GM12878 (cell line): ENCODE results near the gene RGS1. TPM values are rescaled to one million over a fixed set of nuclear protein-coding genes. Genes with fewer than 3 reads are reported as not detected.

Experiments
- ATAC-seq: fragments of 200-7000 bp; cut with Tn5 transposase; 3 replicates; pipeline ENCODE4 v1.9.1; 2020; ENCODE audit warnings: mild to moderate bottlenecking, moderate library complexity
- BruUV-seq: library from RNA; stranded (reverse); fragments of 400-500 nt; replicated peaks from 2 replicates; lab custom pipeline; 2021; lab: Mats Ljungman, UMichigan
- CTCF ChIA-PET: fragments of 300-600 bp; sonication (Branson Sonifier 250); formaldehyde crosslinking; extraction: SDS; loops from one replicate; lab custom pipeline; 2021; ENCODE audit warnings: inconsistent platforms; lab: Yijun Ruan, JAX
- POLR2A ChIA-PET: fragments of 350-600 bp; formaldehyde crosslinking; extraction: SDS; loops from one replicate; lab custom pipeline; 2021; ENCODE audit warnings: inconsistent platforms; lab: Charles Lee
- RAD21 ChIA-PET: fragments of 300-600 bp; sonication (Branson Sonifier 250); formaldehyde crosslinking; loops from one replicate; lab custom pipeline; 2023; ENCODE audit warnings: antibody characterized with exemption; ENCODE audit not compliant: unreplicated experiment; lab: Charles Lee
- SMC1A ChIA-PET: fragments of 300-600 bp; sonication (Branson Sonifier 250); formaldehyde crosslinking; loops from one replicate; lab custom pipeline; 2023; ENCODE audit not compliant: unreplicated experiment, uncharacterized antibody; lab: Charles Lee
- DNase-seq: peaks from one replicate; pipeline ENCODE4 v3.0.0-alpha.2; 2011; ENCODE audit warnings: low read depth, low spot score
- FAIRE-seq: peaks from 3 replicates; lab custom pipeline; 2011; peaks lifted over from hg19 to GRCh38; lab: Jason Lieb, UNC
- H2AFZ ChIP-seq: 2 replicates; pipeline ENCODE4 v1.6.0; 2011; ENCODE audit warnings: low read depth, low read length, control low read depth; ENCODE audit not compliant: control insufficient read depth
- H3K27ac ChIP-seq: 2 replicates; pipeline ENCODE4 v1.5.1; 2011; ENCODE audit warnings: control low read depth; ENCODE audit not compliant: control insufficient read depth, insufficient read depth
- H3K27me3 ChIP-seq, 2 experiments: replicated peaks in 1 of 2; 2 replicates each; pipeline versions ENCODE4 v1.6.0 to v1.6.1; 2011; ENCODE audit warnings: low read length in 1 of 2; ENCODE audit not compliant: control insufficient read depth in 2 of 2, insufficient read depth in 2 of 2
- H3K36me3 ChIP-seq, 2 experiments: 2 replicates each; pipeline ENCODE4 v1.5.1; 2011; ENCODE audit warnings: low read length in 1 of 2; ENCODE audit not compliant: control insufficient read depth in 2 of 2, insufficient read depth in 2 of 2
- H3K4me1 ChIP-seq: 2 replicates; pipeline ENCODE4 v1.6.1; 2011; ENCODE audit warnings: mild to moderate bottlenecking, low read length, moderate library complexity, mixed read lengths; ENCODE audit not compliant: control insufficient read depth, insufficient read depth
- H3K4me2 ChIP-seq: 2 replicates; pipeline ENCODE4 v1.6.0; 2011; ENCODE audit warnings: control low read depth; ENCODE audit not compliant: control insufficient read depth, insufficient read depth
- H3K4me3 ChIP-seq: fragments of 200-600 bp; sonication (generic); 2 replicates; pipeline ENCODE4 v1.5.1; 2016
- H3K79me2 ChIP-seq: 2 replicates; pipeline ENCODE4 v1.6.0; 2011; ENCODE audit warnings: low read length; ENCODE audit not compliant: control insufficient read depth, insufficient read depth
- H3K9ac ChIP-seq: 2 replicates; pipeline ENCODE4 v1.8.0; 2011; ENCODE audit warnings: low read length, control low read depth, mixed read lengths; ENCODE audit not compliant: control insufficient read depth, insufficient read depth
- H3K9me3 ChIP-seq: replicated peaks from 3 replicates; pipeline ENCODE4 v1.5.1; 2011; ENCODE audit warnings: mild to moderate bottlenecking, low read length; ENCODE audit not compliant: control insufficient read depth, insufficient read depth
- H4K20me1 ChIP-seq: 2 replicates; pipeline ENCODE4 v1.6.0; 2011; ENCODE audit not compliant: control insufficient read depth, insufficient read depth
- BHLHE40 ChIP-seq, 2 experiments: fragments of 450-650 bp in 1 of 2; IDR thresholded peaks; 2 replicates each; pipeline ENCODE4 v1.6.1; 2011 to 2017; ENCODE audit warnings: low read depth in 2 of 2, borderline replicate concordance in 1 of 2, improper control_type of control experiment in 1 of 2, low read length in 1 of 2, mild to moderate bottlenecking in 1 of 2
- CEBPB ChIP-seq, 2 experiments: fragments of 150-350 bp in 1 of 2; IDR thresholded peaks; 2 replicates each; pipeline ENCODE4 v1.6.1; 2012 to 2014; ENCODE audit warnings: low read depth in 2 of 2, low read length in 2 of 2, borderline replicate concordance in 1 of 2, inconsistent platforms in 1 of 2
- CHD4 ChIP-seq: fragments of 200-600 bp; sonication (generic); IDR thresholded peaks from 2 replicates; pipeline ENCODE4 v1.6.1; 2016; ENCODE audit warnings: mild to moderate bottlenecking
- CREB1 ChIP-seq: IDR thresholded peaks from 2 replicates; pipeline ENCODE4 v1.6.1; 2012; ENCODE audit warnings: low read depth, mild to moderate bottlenecking, inconsistent platforms
- CREM ChIP-seq: IDR thresholded peaks from 2 replicates; pipeline ENCODE4 v1.6.1; 2014; ENCODE audit warnings: antibody characterized with exemption, low read depth
- DPF2 ChIP-seq: fragments of 450-650 bp; IDR thresholded peaks from 2 replicates; pipeline ENCODE4 v1.6.1; 2017; ENCODE audit warnings: mild to moderate bottlenecking
- ESRRA ChIP-seq: IDR thresholded peaks from 2 replicates; pipeline ENCODE4 v1.6.1; 2012; ENCODE audit warnings: mild to moderate bottlenecking, low read length, improper control_type of control experiment
- HCFC1 ChIP-seq: fragments of 150-350 bp; IDR thresholded peaks from 2 replicates; pipeline ENCODE4 v1.6.1; 2014; ENCODE audit warnings: low read length
- HDGF ChIP-seq: fragments of 450-650 bp; IDR thresholded peaks from 2 replicates; pipeline ENCODE4 v1.6.1; 2016; ENCODE audit warnings: antibody characterized with exemption
- JUND ChIP-seq: IDR thresholded peaks from 2 replicates; pipeline ENCODE4 v1.6.1; 2012; ENCODE audit warnings: low read depth, mild to moderate bottlenecking, low read length, improper control_type of control experiment, moderate library complexity
- KLF5 ChIP-seq: fragments of 450-650 bp; IDR thresholded peaks from 2 replicates; pipeline ENCODE4 v1.6.1; 2014; ENCODE audit warnings: mild to moderate bottlenecking; ENCODE audit not compliant: partially characterized antibody
- NFXL1 ChIP-seq: fragments of 450-650 bp; IDR thresholded peaks from 2 replicates; pipeline ENCODE4 v1.6.1; 2017; ENCODE audit warnings: antibody characterized with exemption, mild to moderate bottlenecking, borderline replicate concordance
- NR2F1 ChIP-seq: fragments of 450-650 bp; conservative IDR thresholded peaks from 2 replicates; pipeline ENCODE4 v1.6.1; 2017; ENCODE audit warnings: mild to moderate bottlenecking
- NRF1 ChIP-seq: conservative IDR thresholded peaks from 2 replicates; pipeline ENCODE4 v1.6.1; 2011; ENCODE audit warnings: mild to moderate bottlenecking, low read depth, low read length, improper control_type of control experiment
- POLR2AphosphoS2 ChIP-seq: IDR thresholded peaks from 2 replicates; pipeline ENCODE4 v1.6.1; 2011; ENCODE audit warnings: low read depth, mild to moderate bottlenecking, low read length, improper control_type of control experiment, moderate library complexity
- SIN3A ChIP-seq: IDR thresholded peaks from 2 replicates; pipeline ENCODE4 v1.6.1; 2012; ENCODE audit warnings: low read depth, low read length, improper control_type of control experiment
- SMC3 ChIP-seq: IDR thresholded peaks from 2 replicates; pipeline ENCODE4 v1.6.1; 2011; ENCODE audit warnings: low read length, improper control_type of control experiment, borderline replicate concordance
- TCF7 ChIP-seq: IDR thresholded peaks from 2 replicates; pipeline ENCODE4 v1.6.1; 2014; ENCODE audit warnings: antibody characterized with exemption, borderline replicate concordance
- ZNF24 ChIP-seq: fragments of 450-650 bp; IDR thresholded peaks from 2 replicates; pipeline ENCODE4 v1.6.1; 2017; ENCODE audit warnings: antibody characterized with exemption, mild to moderate bottlenecking
- ZNF384 ChIP-seq: IDR thresholded peaks from 2 replicates; pipeline ENCODE4 v1.6.1; 2012; ENCODE audit warnings: low read depth, mild to moderate bottlenecking, low read length, improper control_type of control experiment, borderline replicate concordance
- WGBS: methylation state at CpG from one replicate; pipeline ENCODE4 v1.1.6; 2016; ENCODE audit warnings: low lambda C conversion rate; ENCODE audit not compliant: insufficient replicate concordance, insufficient coverage; ENCODE audit errors: missing lambda C conversion rate; 5-methylcytosine and 5-hydroxymethylcytosine counted together
- in situ Hi-C: fragments of 300-500 bp; cut with MboI; formaldehyde crosslinking; loops from 9 replicates; pipeline ENCODE4 v1.14.3; 2018; ENCODE audit warnings: mixed read lengths
- intact Hi-C: fragments of 100-400 bp; cut with micrococcal nuclease; formaldehyde crosslinking; loops from one replicate; pipeline ENCODE4 v1.14.2; 2022; ENCODE audit not compliant: unreplicated experiment
- polyA plus RNA-seq, 11 experiments: library from polyadenylated mRNA; depleted of rRNA in 4 of 11; unstranded in 6 of 11; stranded (reverse) in 5 of 11; fragments of >200 nt; fragmentation: Nextera tagmentation in 4 of 11; fragmentation: Illumina TruSeq in 1 of 11; extraction: Ambion mirVana in 4 of 11; extraction: Trizol in 1 of 11; gene quantifications; 1 replicate in 1 of 11; 2 replicates in 10 of 11; pipeline versions ENCODE4 v1.2.1 to v1.2.3, GENCODE V29; 2011 to 2016; ENCODE audit warnings: inconsistent platforms in 2 of 11, missing spikeins in 2 of 11, low read depth in 1 of 11
- total RNA-seq, 4 experiments: library from RNA; depleted of rRNA in 3 of 4; stranded (reverse); fragments of >200 nt in 3 of 4; fragmentation: Illumina TruSeq in 1 of 4; extraction: Trizol in 1 of 4; gene quantifications; 2 replicates each; pipeline versions ENCODE4 v1.2.1 to v1.2.3, GENCODE V29; 2013 to 2021
- TF ChIP-seq, protein P1 (sequence below): fragments of 150-350 bp; IDR thresholded peaks from 2 replicates; pipeline ENCODE4 v1.6.1; 2014; ENCODE audit warnings: mild to moderate bottlenecking, low read depth, low read length
- TF ChIP-seq, protein P2 (sequence below): IDR thresholded peaks from 2 replicates; pipeline ENCODE4 v1.6.1; 2011; ENCODE audit warnings: borderline replicate concordance, low read depth, mild to moderate bottlenecking, moderate library complexity, low read length; ENCODE audit not compliant: insufficient read depth, poor library complexity, severe bottlenecking

Gene RGS1
- total and polyA plus RNA-seq, 10 of the 15 experiments (the other 5 are each of a cell fraction or from before 2014, with no cell fraction given): 20.7 to 882 (median 45.9) TPM

DNA sequence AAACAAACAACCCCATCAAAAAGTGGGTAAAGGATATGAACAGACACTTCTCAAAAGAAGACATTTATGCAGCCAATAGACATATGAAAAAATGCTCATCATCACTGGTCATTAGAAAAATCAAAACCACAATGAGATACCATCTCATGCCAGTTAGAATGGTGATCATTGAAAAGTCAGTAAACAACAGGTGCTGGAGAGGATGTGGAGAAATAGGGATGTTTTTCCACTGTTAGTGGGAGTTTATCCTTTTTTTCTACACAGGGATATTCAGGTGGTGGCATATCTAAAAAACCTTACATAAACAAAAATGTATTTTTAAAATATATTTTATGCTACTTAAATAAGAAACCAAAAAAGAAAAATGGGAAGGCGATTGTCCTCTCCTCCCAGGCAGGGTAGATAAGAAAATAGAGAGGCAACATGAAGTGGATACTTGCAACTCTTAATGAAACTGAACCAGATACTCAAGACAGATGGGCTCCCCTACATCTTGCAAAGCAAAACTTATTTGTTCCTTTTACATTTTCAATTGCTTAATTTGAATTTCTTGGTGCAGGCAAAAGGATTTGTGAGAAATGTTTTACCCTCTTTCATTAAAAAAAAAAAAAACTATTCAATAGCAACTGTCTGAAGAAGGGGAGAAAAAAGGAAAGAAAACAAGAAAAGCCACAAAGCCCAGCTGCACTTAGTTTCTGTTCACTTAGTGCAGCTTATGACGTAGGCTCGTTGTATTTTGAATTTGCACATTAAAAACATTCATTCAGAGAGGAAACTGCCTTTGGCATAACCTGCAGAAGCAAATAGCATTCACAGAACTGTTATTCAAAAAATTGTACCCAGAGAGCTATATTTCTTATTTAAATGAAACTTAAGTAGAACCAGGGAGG lies 36.9 kb upstream of the RGS1 start:
- H3K4me3 ChIP-seq: no peak overlapping the region
- H3K27me3 ChIP-seq: no peaks in the 10 kb centered on the region; a peak in 1 of 4 replicates
- no peaks in the 10 kb centered on the region for H3K79me2 ChIP-seq
- ChIA-PET CTCF (interaction anchor here (0.7 to 5.7 kb wide), 15 partner anchors 10 to 70 kb away, joined by 3 to 78 read pairs (median 8); no protein-coding TSS in a partner anchor), SMC1A (interaction anchor here (0.9 to 9.4 kb wide), 17 partner anchors 10 to 74 kb away, joined by 3 to 268 read pairs (median 38); partner anchors contain the start of gene RGS1), RAD21 (interaction anchor here (0.5 to 9.4 kb wide), 13 partner anchors 10 to 68 kb away, joined by 3 to 288 read pairs (median 21); no protein-coding TSS in a partner anchor), POLR2A (interaction anchor here (0.6 to 9.7 kb wide), 21 partner anchors 9 to 518 kb away, joined by 3 to 170 read pairs (median 5); no protein-coding TSS in a partner anchor)
- H4K20me1 ChIP-seq: no peaks in the 10 kb centered on the region
- no peaks in the 10 kb centered on the region; the same call in 1 of the 3 replicates for H3K9me3 ChIP-seq
- DNase-seq: peak; percentile 85
- in situ Hi-C loops (no loop called here), intact Hi-C loops (no loop called here)
- TSS peak; percentile 89 for BruUV-seq
- peak overlapping the region; percentile 58 for H3K4me2 ChIP-seq
- peak; percentile 77 for ATAC-seq
- peaks cover 20% of the 10 kb centered on the region for H3K4me1 ChIP-seq
- H3K36me3 ChIP-seq: no peaks in the 10 kb centered on the region
- no peak overlapping the region for H2AFZ ChIP-seq
- H3K9ac ChIP-seq: 0 out of 2 replicates have a peak overlapping the region, but pooled peaks have one; percentile 19
- peak; percentile 27 for FAIRE-seq
- H3K27ac ChIP-seq: peak overlapping the region; percentile 81
- 0% methylated on average over 3 of the region's 3 CpGs for WGBS
- TF ChIP-seq, protein P1, sequence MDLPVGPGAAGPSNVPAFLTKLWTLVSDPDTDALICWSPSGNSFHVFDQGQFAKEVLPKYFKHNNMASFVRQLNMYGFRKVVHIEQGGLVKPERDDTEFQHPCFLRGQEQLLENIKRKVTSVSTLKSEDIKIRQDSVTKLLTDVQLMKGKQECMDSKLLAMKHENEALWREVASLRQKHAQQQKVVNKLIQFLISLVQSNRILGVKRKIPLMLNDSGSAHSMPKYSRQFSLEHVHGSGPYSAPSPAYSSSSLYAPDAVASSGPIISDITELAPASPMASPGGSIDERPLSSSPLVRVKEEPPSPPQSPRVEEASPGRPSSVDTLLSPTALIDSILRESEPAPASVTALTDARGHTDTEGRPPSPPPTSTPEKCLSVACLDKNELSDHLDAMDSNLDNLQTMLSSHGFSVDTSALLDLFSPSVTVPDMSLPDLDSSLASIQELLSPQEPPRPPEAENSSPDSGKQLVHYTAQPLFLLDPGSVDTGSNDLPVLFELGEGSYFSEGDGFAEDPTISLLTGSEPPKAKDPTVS: no peak
- TF ChIP-seq BHLHE40 (IDR thresholded peaks at IDR 0.05; ENCODE audit: borderline replicate concordance in 1 of 2, low read depth in 2 of 2, low read length in 1 of 2) (peak; percentile 24 to 61; a peak in 3 of 4 replicates), HCFC1 (no peak), SIN3A (no peak), ZNF24 (peak; percentile 91), CHD4 (no peak), ESRRA (no peak), DPF2 (peak; percentile 55; the same call in 1 of the 2 replicates), ZNF384 (peak; percentile 96), NR2F1 (0 out of 2 replicates have a peak, but pooled peaks have one; percentile 25), POLR2AphosphoS2 (no peak), CREM (peak; percentile 90), JUND (no peak), TCF7 (no peak), CREB1 (peak; percentile 87), NRF1 (no peak), HDGF (no peak), KLF5 (no peak), NFXL1 (no peak), CEBPB (IDR thresholded peaks at IDR 0.05; ENCODE audit: borderline replicate concordance in 1 of 2, low read depth in 2 of 2, low read length in 2 of 2) (no peak), SMC3 (peak; percentile 2; the same call in 1 of the 2 replicates)
- TF ChIP-seq, protein P2, sequence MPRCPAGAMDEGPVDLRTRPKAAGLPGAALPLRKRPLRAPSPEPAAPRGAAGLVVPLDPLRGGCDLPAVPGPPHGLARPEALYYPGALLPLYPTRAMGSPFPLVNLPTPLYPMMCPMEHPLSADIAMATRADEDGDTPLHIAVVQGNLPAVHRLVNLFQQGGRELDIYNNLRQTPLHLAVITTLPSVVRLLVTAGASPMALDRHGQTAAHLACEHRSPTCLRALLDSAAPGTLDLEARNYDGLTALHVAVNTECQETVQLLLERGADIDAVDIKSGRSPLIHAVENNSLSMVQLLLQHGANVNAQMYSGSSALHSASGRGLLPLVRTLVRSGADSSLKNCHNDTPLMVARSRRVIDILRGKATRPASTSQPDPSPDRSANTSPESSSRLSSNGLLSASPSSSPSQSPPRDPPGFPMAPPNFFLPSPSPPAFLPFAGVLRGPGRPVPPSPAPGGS: peak; percentile 38
